ENCODE results near the gene DTNBP1. TPM values are rescaled to one million over a fixed set of nuclear protein-coding genes. Genes with fewer than 3 reads are reported as not detected.

Gene DTNBP1
- total and polyA plus RNA-seq, 2 of the 13 experiments (the other 11 are each of a cell fraction or from before 2014, with no cell fraction given): 6.6 to 19.1 TPM

GRCh38 chr6:15491255-15491985 is 171.4 kb downstream of the DTNBP1 start (continued):
- TF ChIP-seq ZNF281 (CRISPR knock-in tag; IDR thresholded peaks at IDR 0.05; ENCODE audit: borderline replicate concordance) (peak; percentile 62; the same call in 1 of the 2 replicates), GATAD1 (CRISPR knock-in tag; IDR thresholded peaks at IDR 0.05) (0 out of 2 replicates have a peak, but pooled peaks have one; percentile 33), THAP8 (CRISPR knock-in tag; IDR thresholded peaks at IDR 0.05; ENCODE audit: borderline replicate concordance) (no peak), IRF1 (CRISPR knock-in tag; IDR thresholded peaks at IDR 0.05; ENCODE audit: low read depth) (no peak), SP1 (IDR thresholded peaks at IDR 0.05) (no peak), SP1 (CRISPR knock-in tag; IDR thresholded peaks at IDR 0.05) (no peak), DNMT1 (CRISPR knock-in tag; IDR thresholded peaks at IDR 0.05) (no peak), SIN3A (IDR thresholded peaks at IDR 0.05; ENCODE audit: borderline replicate concordance, low read depth, low read length) (no peak), ZNF263 (CRISPR knock-in tag; IDR thresholded peaks at IDR 0.05) (no peak), HOXA5 (CRISPR knock-in tag; IDR thresholded peaks at IDR 0.05) (peak; percentile 97), ZNF460 (CRISPR knock-in tag; IDR thresholded peaks at IDR 0.05; ENCODE audit: borderline replicate concordance) (no peak), THRA (CRISPR knock-in tag; IDR thresholded peaks at IDR 0.05; ENCODE audit: borderline replicate concordance) (peak; percentile 97), ZBTB2 (CRISPR knock-in tag; IDR thresholded peaks at IDR 0.05; ENCODE audit: low read depth) (no peak), GTF3A (CRISPR knock-in tag; conservative IDR thresholded peaks at IDR 0.05) (no peak), TMF1 (CRISPR knock-in tag; IDR thresholded peaks at IDR 0.05; ENCODE audit: low read depth) (no peak), KLF16 (CRISPR knock-in tag; IDR thresholded peaks at IDR 0.05) (no peak), HNF4A (CRISPR knock-in tag; IDR thresholded peaks at IDR 0.05) (peak; percentile 70), ZFP36 (IDR thresholded peaks at IDR 0.05; ENCODE audit: borderline replicate concordance, low read depth, low read length, partially characterized antibody) (no peak), ZFYVE20 (CRISPR knock-in tag; IDR thresholded peaks at IDR 0.05; ENCODE audit: borderline replicate concordance, low read depth) (no peak)

Data from HepG2 (cell line).